Tibial artery (tissue), 4 donors: ENCODE measurements around the gene NEK1.

Experiments used
- DNase-seq, 2 donors: peaks; one replicate each; pipeline ENCODE4 v3.0.0-alpha.2; 2019
- H3K27ac ChIP-seq, 2 donors: fragments of 200-600 bp; sonication (generic) in 1 of 2; 1 replicate in 1 of 2; 2 replicates in 1 of 2; pipeline ENCODE4 v1.5.1; 2018 to 2019; ENCODE audit warnings: mild to moderate bottlenecking in 1 of 2
- H3K27me3 ChIP-seq, 2 donors: fragments of 200-600 bp; sonication (generic) in 1 of 2; one replicate each; pipeline versions ENCODE4 v1.5.1 to v1.6.0; 2016 to 2019
- H3K36me3 ChIP-seq, 3 donors: fragments of 200-600 bp; sonication (generic) in 2 of 3; one replicate each; pipeline ENCODE4 v1.5.1; 2016 to 2019; ENCODE audit warnings: mild to moderate bottlenecking in 2 of 3
- H3K4me1 ChIP-seq, 4 donors: fragments of 200-600 bp; sonication (generic) in 2 of 4; 1 replicate in 3 of 4; 2 replicates in 1 of 4; pipeline ENCODE4 v1.5.1; 2016 to 2019
- H3K4me3 ChIP-seq, 2 donors: fragments of 200-600 bp; sonication (generic) in 1 of 2; 1 replicate in 1 of 2; 2 replicates in 1 of 2; pipeline ENCODE4 v1.5.1; 2018 to 2019; ENCODE audit warnings: mild to moderate bottlenecking in 2 of 2
- H3K9me3 ChIP-seq, 3 donors: fragments of 200-600 bp; sonication (generic) in 1 of 3; one replicate each; pipeline ENCODE4 v1.5.1; 2016 to 2019
- intact Hi-C: fragments of 100-400 bp; cut with DNase I; formaldehyde crosslinking; loops from one replicate; pipeline ENCODE4 v1.15.0; 2023; ENCODE audit warnings: low total_unique reads
- TF ChIP-seq, protein P1 (sequence below), 2 experiments: fragments of 200-600 bp in 1 of 2; fragments of 450-650 bp in 1 of 2; IDR thresholded peaks; one replicate each; pipeline ENCODE4 v1.5.1; 2017 to 2019; ENCODE audit warnings: antibody characterized with exemption in 2 of 2, mild to moderate bottlenecking in 1 of 2, moderate library complexity in 1 of 2

NEK1 gene

DNA sequence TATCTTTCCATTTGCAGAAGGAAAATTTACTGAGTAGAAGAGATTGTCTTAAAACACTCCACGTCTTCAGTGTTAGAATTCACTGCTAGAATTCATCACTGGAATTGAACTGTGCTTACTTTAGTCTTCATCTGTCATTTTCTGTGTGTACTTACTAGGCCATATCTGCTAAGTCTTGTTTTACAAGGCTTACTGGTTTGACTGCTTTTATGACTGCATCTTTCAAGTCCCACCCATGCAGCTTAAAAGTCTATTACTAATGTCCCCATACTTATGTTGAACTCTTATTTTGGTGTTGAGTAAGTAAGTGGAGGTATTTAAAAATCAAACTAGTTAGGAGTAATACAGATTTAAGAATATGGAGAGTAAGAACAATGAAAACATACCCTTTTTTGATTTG lies 22.6 kb upstream of the NEK1 start:
- Histone ChIP-seq H3K27ac (no peak overlapping the region), H3K4me1 (no peaks in the 10 kb centered on the region), H3K9me3 (no peaks in the 10 kb centered on the region), H3K36me3 (peaks cover 5 to 16% (median 13%) of the 10 kb centered on the region in 3 donors), H3K4me3 (no peak overlapping the region), H3K27me3 (no peaks in the 10 kb centered on the region)
- DNase-seq: no peak
- intact Hi-C loops: no loop called here
- TF ChIP-seq, protein P1, sequence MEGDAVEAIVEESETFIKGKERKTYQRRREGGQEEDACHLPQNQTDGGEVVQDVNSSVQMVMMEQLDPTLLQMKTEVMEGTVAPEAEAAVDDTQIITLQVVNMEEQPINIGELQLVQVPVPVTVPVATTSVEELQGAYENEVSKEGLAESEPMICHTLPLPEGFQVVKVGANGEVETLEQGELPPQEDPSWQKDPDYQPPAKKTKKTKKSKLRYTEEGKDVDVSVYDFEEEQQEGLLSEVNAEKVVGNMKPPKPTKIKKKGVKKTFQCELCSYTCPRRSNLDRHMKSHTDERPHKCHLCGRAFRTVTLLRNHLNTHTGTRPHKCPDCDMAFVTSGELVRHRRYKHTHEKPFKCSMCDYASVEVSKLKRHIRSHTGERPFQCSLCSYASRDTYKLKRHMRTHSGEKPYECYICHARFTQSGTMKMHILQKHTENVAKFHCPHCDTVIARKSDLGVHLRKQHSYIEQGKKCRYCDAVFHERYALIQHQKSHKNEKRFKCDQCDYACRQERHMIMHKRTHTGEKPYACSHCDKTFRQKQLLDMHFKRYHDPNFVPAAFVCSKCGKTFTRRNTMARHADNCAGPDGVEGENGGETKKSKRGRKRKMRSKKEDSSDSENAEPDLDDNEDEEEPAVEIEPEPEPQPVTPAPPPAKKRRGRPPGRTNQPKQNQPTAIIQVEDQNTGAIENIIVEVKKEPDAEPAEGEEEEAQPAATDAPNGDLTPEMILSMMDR (IDR thresholded peaks at IDR 0.05): no peak

DNA sequence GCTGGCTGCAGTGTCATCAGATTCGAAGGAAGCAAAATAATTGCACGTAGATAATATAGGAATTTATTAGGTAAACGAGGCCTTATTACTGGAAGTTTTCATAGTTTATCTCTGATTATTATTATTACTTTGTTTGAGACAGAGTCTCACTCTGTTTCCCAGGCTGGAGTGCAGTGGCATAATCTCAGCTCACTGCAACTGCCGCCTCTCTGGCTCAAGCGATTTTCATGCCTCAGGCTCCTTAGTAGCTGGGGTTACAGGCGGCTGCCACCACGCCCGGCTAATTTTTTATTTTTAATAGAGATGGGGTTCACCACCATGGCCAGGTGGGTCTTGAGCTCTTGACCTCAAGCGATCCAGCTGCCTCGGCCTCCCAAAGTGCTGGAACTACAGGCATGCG lies 20.5 kb upstream of the NEK1 start:
- H3K27ac ChIP-seq: no peak overlapping the region
- intact Hi-C loops: no loop called here

DNA sequence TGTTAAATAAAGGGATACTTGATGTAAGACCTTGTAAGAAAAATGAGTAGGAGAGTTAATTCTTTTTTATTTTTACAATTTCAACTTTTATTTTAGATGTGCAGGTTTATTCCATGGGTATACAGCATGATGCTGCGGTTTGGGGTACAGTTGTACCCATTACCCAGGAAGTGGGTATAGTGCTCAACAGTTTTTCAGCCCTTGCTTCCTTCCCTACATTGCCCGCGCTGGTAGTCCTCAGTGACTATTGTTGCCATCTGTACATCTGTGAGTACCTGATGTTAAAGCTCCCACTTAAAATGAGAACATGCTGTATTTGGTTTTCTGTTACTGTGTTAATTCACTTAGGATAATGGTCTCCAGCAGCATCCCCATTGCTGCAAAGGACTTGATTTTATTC lies 17.7 kb upstream of the NEK1 start:
- H3K4me3 ChIP-seq: no peak overlapping the region
- intact Hi-C loops: no loop called here
- H3K4me1 ChIP-seq: no peaks in the 10 kb centered on the region
- H3K27me3 ChIP-seq: no peaks in the 10 kb centered on the region
- H3K36me3 ChIP-seq: no peaks in the 10 kb centered on the region
- TF ChIP-seq, protein P1 (IDR thresholded peaks at IDR 0.05): no peak
- H3K27ac ChIP-seq: no peak overlapping the region
- no peaks in the 10 kb centered on the region for H3K9me3 ChIP-seq
- DNase-seq: no peak

More for the DNA sequence above, 20.5 kb upstream of the NEK1 start:
- TF ChIP-seq, protein P1 (IDR thresholded peaks at IDR 0.05): no peak
- peaks cover 0 to 6% (median under 1%) of the 10 kb centered on the region in 3 donors for H3K36me3 ChIP-seq
- no peak overlapping the region for H3K4me3 ChIP-seq
- DNase-seq: no peak
- H3K4me1 ChIP-seq: no peaks in the 10 kb centered on the region
- H3K27me3 ChIP-seq: no peaks in the 10 kb centered on the region
- H3K9me3 ChIP-seq: no peaks in the 10 kb centered on the region

DNA sequence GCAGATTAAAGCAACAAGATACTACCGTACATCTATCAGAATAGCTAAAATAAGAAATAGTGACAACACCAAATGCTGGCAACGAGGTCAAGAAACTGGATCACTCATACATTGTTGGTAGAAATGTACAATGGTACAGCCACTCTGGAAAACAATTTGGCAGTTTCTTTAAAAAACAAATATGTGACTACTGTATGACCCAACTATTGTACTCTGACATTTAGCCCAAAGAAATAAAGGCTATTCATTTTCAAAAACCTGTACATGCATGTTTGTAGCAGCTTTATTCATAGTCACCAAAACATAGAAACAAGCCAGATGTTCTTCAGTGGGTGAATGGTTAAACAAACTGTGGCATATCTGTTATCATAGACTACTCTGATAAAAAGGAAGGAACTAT lies 16.2 kb upstream of the NEK1 start:
- DNase-seq: no peak
- Histone ChIP-seq H3K27ac (no peak overlapping the region), H3K36me3 (no peaks in the 10 kb centered on the region), H3K4me3 (no peak overlapping the region), H3K27me3 (no peaks in the 10 kb centered on the region), H3K4me1 (no peaks in the 10 kb centered on the region), H3K9me3 (no peaks in the 10 kb centered on the region)
- intact Hi-C loops: no loop called here
- TF ChIP-seq, protein P1 (IDR thresholded peaks at IDR 0.05): no peak

DNA sequence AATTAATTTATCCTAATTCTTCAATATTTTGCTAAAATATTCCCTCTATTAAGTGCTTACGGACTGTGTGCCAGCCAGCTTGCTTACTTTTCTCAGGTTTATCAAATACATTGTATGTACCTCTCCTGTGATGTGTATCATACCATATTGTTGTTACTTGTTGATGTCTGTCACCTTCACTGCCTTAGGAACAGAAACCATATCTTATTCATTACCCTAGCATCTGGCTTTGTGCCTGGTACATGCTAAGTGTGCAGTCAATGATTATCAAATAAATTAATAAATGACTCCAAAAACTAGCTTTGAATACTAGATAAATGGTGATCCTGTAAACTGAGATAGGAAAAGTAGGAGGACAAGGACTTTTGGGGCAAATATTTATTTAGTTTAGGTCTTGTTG lies 14.9 kb upstream of the NEK1 start:
- Histone ChIP-seq H3K27me3 (no peaks in the 10 kb centered on the region), H3K36me3 (no peaks in the 10 kb centered on the region), H3K9me3 (no peaks in the 10 kb centered on the region), H3K27ac (no peak overlapping the region), H3K4me1 (peaks cover 0 to 9% (median 3%) of the 10 kb centered on the region in 4 donors), H3K4me3 (no peak overlapping the region)
- TF ChIP-seq, protein P1 (IDR thresholded peaks at IDR 0.05): no peak
- intact Hi-C loops: no loop called here
- no peak for DNase-seq
